GM18505 (cell line): Measurements from ENCODE around the gene HOXA10.

Experiments
- ATAC-seq: cut with Tn5 transposase; IDR thresholded peaks from one replicate; pipeline ENCODE4 v1.9.1; 2021; ENCODE audit not compliant: unreplicated experiment
- POLR2A ChIP-seq: IDR thresholded peaks from 4 replicates; pipeline ENCODE4 v1.6.1; 2011; ENCODE audit warnings: borderline replicate concordance; ENCODE audit not compliant: insufficient read depth, insufficient read length; ENCODE audit errors: extremely low read depth

Gene HOXA10

DNA sequence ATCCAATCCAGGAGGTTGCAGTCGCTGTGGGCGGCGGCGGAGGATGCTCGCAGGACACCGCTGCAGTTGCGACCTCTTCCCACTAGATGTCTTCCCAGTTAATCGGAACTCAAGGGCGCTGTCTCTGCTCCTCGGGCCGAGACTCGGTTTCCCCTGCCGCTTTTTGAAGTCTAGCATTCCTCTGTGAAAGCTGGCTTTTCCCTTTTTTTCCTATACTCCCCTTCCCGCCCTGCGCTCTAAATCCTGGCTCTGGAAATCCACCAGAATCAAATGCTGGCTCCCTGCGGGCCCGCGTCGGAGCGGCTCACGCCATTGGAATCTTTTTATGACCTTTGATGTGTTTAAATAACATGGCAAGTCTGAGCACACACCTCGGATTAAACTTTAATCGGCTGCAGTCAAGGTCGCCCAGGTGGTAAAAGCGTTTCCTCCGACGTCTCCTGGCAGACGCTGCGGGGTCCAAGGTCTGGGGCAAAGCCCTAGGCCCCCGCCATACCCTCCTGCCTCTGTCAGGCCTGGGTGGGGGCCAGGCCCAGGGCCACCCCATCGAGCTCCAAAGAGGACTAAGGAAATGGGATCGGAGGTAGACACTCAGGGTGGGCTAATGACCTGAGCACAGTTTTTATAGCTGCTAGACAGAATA, 36.4 kb upstream of the HOXA10 start:
- no peak for ATAC-seq
- TF ChIP-seq POLR2A = no peak

DNA sequence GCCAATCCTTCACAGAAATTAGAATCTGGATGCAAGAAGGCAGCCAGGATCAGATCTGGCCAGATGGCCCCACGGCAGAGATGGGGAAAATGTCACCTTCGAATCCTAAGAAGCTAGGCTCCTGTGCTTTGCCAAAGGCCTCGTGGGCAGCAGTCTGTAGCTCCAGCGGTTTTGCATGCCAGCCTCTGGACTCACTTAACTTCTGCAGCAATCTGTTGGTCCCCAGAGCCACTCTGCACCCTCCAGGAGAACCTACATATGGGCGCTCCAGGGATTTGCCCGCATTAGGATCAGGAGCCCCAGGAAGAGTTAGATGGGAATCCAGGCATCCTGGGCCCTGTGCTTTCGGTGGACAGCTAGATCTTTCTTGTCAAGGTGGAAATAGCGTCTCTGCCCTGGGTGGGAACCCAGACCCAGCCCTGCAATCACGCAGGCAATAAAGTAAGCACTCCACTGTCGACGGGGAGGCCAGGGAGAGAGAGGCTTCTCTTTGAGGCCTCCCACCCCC, 35.9 kb upstream of the HOXA10 start:
- ATAC-seq = no peak
- TF ChIP-seq POLR2A = no peak

DNA sequence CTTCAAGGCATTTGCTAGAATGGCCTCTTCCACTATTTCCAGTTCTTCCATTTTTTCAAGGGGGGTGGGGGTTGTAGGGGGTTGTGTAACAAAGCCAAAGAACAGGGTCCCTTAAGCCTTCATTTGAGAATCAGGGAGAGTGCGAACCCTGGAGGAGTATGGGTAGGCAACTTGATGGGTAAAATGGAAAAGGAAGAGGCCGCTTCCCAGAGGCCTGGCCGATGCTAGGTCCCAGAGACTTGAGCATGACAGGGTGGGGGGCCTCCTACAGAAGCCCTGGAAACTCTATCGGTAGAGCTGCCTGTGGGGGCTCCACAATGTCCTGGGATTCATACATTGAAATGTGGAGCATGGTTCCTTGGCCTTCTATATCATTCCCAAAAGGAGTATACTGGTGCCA, 34.9 kb upstream of the HOXA10 start:
- no peak for TF ChIP-seq POLR2A
- no peak for ATAC-seq

DNA sequence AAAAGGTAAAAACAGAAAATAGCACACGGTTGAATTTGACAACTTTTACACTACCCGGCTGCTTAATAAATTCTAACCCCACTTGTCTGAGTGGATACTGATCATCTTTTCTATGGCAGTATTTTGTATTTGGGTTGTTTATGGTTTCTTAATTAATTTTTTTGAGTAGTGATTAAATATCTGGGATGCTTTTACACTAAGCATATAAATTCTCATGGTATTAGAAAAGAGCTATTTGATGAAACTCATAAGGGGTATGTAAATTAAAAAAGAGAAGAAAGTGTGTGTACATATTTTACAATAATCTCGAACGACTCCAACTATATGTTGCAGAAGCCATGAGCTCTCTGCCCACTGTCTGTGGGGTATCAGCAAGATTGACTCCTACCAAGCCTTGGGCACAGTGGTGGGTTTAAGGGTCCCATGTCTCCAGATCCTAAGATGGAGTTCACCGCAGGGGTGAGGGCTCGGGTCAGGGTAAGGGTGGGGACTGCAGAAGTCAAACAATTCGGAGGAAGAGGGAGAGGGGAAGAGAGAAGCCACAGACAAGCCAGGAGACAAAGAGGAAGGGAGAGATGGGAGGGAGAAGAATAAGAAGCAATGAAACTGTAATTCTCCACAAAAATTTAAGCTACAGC, 33.3 kb upstream of the HOXA10 start:
- no peak for ATAC-seq
- TF ChIP-seq POLR2A = no peak

DNA sequence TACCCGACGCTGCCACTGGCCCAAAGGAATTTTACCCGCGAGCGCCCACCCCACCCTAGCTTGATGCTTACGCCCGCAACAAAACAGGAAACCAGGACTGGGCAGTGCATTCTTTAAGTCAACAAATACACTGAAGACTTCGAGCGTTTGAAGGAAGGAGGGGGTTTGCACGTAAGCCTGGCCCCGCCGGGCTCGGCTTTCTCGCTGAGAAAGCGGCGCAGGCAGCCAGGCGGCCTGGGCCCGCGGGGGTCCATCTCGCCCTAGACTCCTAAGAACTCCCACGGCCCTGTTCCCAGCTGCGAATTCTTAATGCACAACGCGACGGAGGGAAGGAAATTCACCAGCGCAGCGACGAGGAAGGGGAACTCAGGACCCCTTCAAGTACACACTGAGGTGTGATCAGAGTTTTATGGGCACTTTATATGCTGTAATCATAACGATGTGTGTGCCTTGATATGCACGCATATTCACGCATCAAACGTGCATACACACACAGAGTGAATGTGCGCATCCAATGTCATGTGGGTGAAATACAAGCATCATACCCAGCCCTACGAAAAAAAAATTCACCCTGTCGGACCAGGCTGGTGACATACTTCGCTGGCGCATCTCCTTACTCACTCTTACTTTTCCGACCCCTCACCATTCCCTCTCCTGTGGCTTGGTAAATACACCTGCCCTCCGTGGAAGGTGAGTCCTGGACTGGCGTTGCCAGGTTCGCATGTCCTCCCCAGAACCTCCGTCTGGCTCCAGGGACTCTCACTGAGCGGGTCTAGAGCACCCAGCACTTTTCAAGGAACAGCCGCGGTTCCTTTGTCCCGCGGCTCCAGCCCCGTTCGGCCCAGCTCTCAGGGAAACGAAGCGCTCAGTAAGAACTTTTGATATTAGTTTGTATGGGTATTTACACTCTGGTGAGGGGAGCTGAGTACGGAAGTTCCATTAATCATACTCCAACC, 31.5 kb upstream of the HOXA10 start:
- no peak for TF ChIP-seq POLR2A
- no peak for ATAC-seq

DNA sequence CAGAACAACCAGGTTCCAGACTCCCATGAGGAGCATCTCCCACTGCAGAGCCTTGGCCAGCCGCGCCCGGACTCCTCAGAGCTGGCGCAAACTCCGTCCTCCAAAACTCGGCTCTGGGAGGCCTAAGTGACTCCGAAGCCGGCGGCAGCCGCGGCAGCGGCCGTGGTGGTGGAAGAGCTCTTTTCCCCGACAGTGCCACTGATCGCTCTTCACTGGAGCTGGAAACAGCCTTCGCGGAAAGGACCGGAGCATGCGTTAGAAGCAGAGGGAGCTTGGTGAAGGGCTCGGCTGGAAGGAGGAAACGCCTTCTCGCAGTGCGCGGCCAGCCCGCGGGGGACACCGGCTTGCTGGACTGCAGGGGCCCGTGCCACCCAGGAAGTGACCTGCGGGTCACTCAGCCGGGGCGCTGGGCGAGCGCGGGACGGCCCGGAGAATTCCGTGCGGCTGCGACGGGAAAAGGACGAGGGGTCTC, 30.8 kb upstream of the HOXA10 start:
- no peak for ATAC-seq
- TF ChIP-seq POLR2A = no peak

DNA sequence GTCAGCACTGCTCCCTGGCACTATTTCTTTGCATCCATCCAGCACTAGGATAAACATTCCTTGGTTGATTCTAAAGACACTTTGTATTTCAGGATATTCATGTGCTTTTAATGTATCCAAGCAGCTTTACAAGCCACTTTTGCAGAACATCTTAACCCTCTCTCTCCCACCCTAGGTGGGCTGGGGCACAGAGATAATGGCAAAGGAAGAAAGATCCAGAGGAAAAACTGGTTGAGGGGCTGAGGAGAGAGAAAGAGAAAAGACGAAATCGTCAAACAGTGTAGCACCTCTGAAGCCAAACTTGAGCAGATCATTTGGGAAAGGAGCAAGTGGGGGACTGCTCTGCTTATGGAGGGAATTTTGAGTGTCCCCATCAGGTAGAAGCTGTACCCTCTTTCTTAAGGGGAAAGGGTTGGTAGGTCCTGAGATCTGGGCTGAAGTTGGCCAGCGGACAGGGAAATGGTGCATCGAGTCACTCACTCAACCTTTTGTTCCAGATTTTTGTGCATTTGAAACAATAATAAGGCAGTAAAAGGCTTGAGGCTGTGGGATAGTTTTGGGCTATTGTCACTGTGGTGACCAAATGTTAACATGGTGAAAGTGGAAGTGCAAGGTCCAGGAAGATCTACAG, 30.0 kb upstream of the HOXA10 start:
- no peak for TF ChIP-seq POLR2A
- ATAC-seq = no peak

DNA sequence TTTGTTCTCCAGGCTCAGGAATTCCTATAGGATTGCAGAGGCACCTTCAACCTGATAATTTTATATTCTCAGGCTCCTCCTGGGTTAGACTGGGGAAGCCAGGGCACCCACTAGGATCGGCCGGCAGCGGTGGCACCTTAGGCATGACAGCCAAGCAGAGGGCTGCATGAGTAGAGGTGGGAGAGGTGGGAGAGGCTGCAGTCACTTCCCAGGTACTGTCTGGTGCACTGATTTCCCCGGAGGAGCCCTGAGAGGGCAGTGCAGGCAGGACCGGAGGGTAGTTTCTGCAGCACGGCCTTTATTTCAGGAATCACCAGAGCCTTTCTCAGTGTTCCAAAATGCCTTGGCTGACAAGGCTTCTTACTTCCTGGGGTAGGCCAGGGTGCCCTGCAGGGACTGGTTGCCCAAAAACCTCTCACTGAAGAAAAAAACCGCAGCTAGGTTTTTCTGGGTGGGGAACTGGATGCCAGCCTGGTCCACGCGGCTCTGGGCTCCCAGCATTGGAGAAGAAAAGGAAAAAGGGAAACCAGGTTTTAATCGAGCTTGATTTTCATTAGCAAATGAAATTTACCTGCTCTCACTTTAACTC, 29.3 kb upstream of the HOXA10 start:
- no peak for ATAC-seq
- no peak for TF ChIP-seq POLR2A

DNA sequence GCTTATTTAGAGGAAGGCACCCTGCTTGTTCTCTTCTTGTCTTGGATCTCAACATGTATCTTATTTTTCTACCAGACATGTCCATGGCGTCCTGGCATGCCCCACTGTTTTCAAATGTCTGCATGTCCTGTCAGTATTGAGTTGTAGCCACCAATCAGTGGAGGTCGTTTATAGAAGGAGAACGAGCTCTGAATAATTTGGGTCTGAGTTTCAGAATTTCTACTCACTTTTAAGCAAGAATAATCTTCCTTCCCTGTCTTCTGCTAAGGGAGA, 28.7 kb upstream of the HOXA10 start:
- no peak for ATAC-seq
- no peak for TF ChIP-seq POLR2A

DNA sequence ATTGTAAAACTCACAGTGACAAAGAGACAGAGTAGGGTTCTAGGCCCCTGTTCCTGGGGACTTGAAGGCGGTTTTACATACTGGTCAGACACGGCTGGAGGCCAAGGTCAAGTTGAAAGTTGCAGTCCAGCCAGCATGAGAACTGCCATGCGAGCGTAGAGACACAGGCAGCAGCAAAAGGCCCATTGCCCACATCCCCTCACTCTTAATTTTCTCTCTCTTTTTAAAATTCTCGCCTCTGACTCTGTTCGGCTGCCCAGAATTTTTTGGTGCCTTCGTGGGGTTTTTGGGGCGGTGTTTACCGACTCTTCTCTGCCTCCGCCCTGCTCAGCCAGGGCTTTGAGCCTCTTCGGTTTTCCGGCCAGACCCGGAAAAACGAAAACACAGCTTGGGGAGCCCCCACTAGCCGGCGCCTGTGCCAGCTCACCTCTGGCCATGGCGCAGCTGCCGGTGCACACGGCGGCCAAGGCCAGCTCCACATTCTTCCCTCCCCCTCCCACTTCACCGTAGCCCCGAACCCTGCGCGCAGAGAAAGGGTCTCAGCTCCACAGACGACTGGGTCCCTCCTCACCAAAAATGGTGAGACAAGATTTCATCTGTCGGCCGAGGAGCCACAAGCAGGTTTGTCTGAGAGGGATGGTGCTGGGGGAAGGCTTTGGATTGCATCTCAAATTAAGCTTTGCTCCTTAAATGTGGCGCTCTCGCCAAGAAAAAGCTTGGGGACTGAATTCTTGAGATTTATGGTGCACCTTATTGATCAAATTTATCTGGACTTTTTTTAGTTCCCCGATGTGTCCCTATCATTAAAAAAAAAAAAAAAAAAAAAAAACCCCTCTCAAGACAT, 28.1 kb upstream of the HOXA10 start:
- no peak for ATAC-seq
- TF ChIP-seq POLR2A = no peak

DNA sequence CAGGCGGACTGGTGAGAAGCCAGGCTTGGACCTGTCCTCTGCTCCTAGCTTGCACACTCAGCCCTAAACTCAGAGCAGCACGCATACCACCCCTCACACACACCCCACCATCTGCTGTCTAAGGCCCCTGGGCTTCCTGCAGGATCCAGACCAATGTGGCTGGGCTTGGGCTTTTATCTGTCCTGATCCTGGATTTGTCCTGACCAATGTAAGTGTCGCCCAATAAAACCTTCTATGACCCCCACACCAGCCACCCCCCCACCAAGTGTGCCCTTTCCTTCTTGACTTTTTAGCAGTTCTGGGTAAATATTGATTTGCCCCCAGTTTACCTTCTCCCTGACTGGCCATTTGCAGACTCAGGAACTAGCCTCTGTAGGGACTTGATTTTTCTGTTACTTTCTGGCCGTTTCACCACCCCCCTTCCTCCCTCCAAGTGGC, 27.5 kb upstream of the HOXA10 start:
- no peak for TF ChIP-seq POLR2A

More for the DNA sequence above, 27.5 kb upstream of the HOXA10 start:
- ATAC-seq = no peak
